Measurements from ENCODE around the gene CDC14B. TPM values are rescaled to one million over a fixed set of nuclear protein-coding genes. Genes with fewer than 3 reads are reported as not detected.
"Not testable (repeated sequence)": the region's sequence is repeated elsewhere in the genome, so short reads cannot be mapped to it uniquely, and the experiment has no call there.

Gene CDC14B
- total RNA-seq, 4 donors from 2014 or later: 19.8 to 28.8 (median 23.6) TPM

DNA sequence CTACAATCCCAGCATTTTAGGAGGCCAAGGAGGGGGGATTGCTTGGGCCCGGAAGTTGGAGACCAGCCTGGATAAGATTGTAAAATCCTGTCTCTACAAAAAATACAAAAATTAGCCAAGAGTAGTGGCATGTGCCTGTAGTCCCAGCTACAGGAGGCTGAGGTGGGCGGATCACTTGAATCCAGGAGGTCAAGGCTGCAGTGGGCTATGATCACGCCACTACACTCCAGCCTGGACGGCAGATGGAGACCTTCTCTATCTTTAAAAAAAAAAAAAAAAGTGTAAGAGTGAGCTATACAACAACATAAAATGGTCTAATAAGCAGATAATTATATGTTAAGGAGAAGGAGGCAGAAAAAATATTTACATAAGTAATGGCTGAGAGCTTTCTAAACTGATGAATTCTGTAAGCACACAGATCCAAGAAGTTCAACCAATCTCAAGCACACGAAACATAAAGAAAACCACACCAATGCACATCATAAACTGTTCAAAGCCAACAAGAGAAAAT, 23.0 kb downstream of the CDC14B start:
- Histone ChIP-seq H3K27ac (no peak overlapping the region), H3K9me3 (no peaks in the 10 kb centered on the region), H3K4me3 (no peak overlapping the region), H3K4me1 (no peaks in the 10 kb centered on the region), H3K36me3 (no peaks in the 10 kb centered on the region), H3K27me3 (no peaks in the 10 kb centered on the region)
- no peak for ATAC-seq
- TF ChIP-seq POLR2A (IDR thresholded peaks at IDR 0.05) (no peak), POLR2AphosphoS5 (IDR thresholded peaks at IDR 0.05) (no peak), CTCF (IDR thresholded peaks at IDR 0.05) (no peak), EP300 (IDR thresholded peaks at IDR 0.05) (no peak)
- WGBS, 2 donors (ENCODE audit: low coverage in 1 of 2): 86 to 91% methylated on average over 5 of the region's 5 CpGs

- 86 to 89% methylated on average over 10 of the region's 12 CpGs for WGBS, 2 donors (ENCODE audit: low coverage in 1 of 2)
- no peak for TF ChIP-seq POLR2A (IDR thresholded peaks at IDR 0.05)
- TF ChIP-seq EP300 (IDR thresholded peaks at IDR 0.05): no peak
- TF ChIP-seq CTCF (IDR thresholded peaks at IDR 0.05): no peak
- TF ChIP-seq POLR2AphosphoS5 (IDR thresholded peaks at IDR 0.05): no peak
- H3K27me3 ChIP-seq: no peaks in the 10 kb centered on the region
- H3K27ac ChIP-seq: no peak overlapping the region
- no peak overlapping the region for H3K4me3 ChIP-seq
- no peak for ATAC-seq
- H3K9me3 ChIP-seq: no peaks in the 10 kb centered on the region
- no peaks in the 10 kb centered on the region for H3K4me1 ChIP-seq
- H3K36me3 ChIP-seq: no peaks in the 10 kb centered on the region
Observed at GRCh38 chr9:96587338-96588315, 32.0 kb downstream of the CDC14B start.

DNA sequence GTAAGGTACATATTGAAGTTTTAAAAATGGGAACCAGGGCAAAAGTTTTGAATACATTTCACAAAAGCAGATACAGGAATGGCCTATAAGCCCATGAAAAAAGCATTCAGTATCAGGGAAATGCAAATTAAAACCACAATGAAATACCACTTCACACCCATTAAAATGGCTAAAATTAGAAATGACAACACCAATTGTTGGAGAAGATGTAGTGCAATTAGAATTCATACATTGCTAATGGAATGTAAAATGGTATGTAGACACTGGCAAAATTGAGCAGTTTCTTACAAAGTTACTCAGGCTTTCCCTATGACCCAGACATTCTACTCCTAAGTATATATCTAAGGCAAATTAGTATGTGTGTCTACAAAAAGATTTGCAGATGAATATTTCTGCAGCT, 34.2 kb downstream of the CDC14B start:
- no peak for ATAC-seq
- H3K4me1 ChIP-seq: no peaks in the 10 kb centered on the region
- no peaks in the 10 kb centered on the region for H3K36me3 ChIP-seq
- no peaks in the 10 kb centered on the region for H3K27me3 ChIP-seq
- H3K9me3 ChIP-seq: no peaks in the 10 kb centered on the region
- no peak overlapping the region for H3K27ac ChIP-seq
- TF ChIP-seq CTCF (IDR thresholded peaks at IDR 0.05) (no peak), POLR2AphosphoS5 (IDR thresholded peaks at IDR 0.05) (no peak), POLR2A (IDR thresholded peaks at IDR 0.05) (no peak), EP300 (IDR thresholded peaks at IDR 0.05) (no peak)
- H3K4me3 ChIP-seq: no peak overlapping the region

GRCh38 chr9:96582199-96582598, 37.4 kb downstream of the CDC14B start:
- H3K27me3 ChIP-seq, H3K36me3 ChIP-seq, H3K9me3 ChIP-seq, H3K4me1 ChIP-seq, ATAC-seq, H3K4me3 ChIP-seq, H3K27ac ChIP-seq: not testable (repeated sequence)
- 71 to 82% methylated on average over 2 of the region's 2 CpGs for WGBS, 2 donors (ENCODE audit: low coverage in 1 of 2)

- no peak overlapping the region for H3K27ac ChIP-seq
- WGBS, 2 donors (ENCODE audit: low coverage in 1 of 2): 89 to 91% methylated on average over 4 to 6 of the region's 6 CpGs
- no peak for ATAC-seq
- no peaks in the 10 kb centered on the region for H3K36me3 ChIP-seq
- H3K27me3 ChIP-seq: no peaks in the 10 kb centered on the region
- no peaks in the 10 kb centered on the region for H3K4me1 ChIP-seq
- no peaks in the 10 kb centered on the region for H3K9me3 ChIP-seq
- H3K4me3 ChIP-seq: no peak overlapping the region
- TF ChIP-seq CTCF (IDR thresholded peaks at IDR 0.05) (no peak), EP300 (IDR thresholded peaks at IDR 0.05) (no peak), POLR2AphosphoS5 (IDR thresholded peaks at IDR 0.05) (no peak), POLR2A (IDR thresholded peaks at IDR 0.05) (no peak)
Observed at GRCh38 chr9:96581786-96582185, 37.9 kb downstream of the CDC14B start.

Measured in gastroesophageal sphincter (tissue), 4 donors.